CD4-positive, alpha-beta T cell treated with Interleukin-4 for 1 hour (primary cell): ENCODE results near the gene CCDC124.
A peak's percentile ranks its signal among the peaks of the same experiment; 100 is the strongest.

Experiments used
- DNase-seq, 2 donors: peaks; one replicate each; pipeline ENCODE4 v3.0.0-alpha.2; 2020 to 2022

Gene CCDC124

GRCh38 chr19:17937371-17937900 lies 4.6 kb downstream of the CCDC124 start:
- no peak for DNase-seq

- DNase-seq, result peak; percentile 85
Measured at GRCh38 chr19:17938092-17938845, 5.5 kb downstream of the CCDC124 start.

DNA sequence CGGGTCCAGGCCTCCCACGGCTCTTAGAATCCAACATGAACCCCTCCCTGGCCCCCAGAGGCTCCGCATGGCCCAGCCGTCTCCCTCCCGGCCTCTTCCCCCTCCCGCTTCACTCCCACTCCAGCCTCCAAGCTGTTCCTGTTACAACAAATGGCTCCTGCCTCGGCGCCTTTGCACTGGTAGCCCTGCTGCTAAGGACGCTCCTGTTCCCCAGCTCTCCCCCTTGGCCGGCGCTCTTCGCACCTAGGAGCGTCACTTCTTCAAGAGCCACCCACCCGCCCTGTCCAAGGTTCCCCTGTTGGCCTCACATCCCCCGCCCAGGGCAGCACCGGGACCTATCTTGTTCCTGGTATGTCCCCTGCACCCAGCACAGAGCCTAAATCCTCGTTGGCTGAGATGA lies 9.4 kb downstream of the CCDC124 start:
- DNase-seq, result no peak

- DNase-seq, result no peak
Measured at GRCh38 chr19:17942582-17943273, 9.9 kb downstream of the CCDC124 start.

- no peak for DNase-seq
Measured at GRCh38 chr19:17943274-17944221, 10.7 kb downstream of the CCDC124 start.

GRCh38 chr19:17944301-17944700 lies 11.5 kb downstream of the CCDC124 start:
- no peak for DNase-seq

GRCh38 chr19:17946965-17947784 lies 14.4 kb downstream of the CCDC124 start:
- peak in 1 of 2 donors; percentile 46 for DNase-seq

- peak; percentile 96 to 97 for DNase-seq
Measured at GRCh38 chr19:17947815-17948513, 15.1 kb downstream of the CCDC124 start.

DNA sequence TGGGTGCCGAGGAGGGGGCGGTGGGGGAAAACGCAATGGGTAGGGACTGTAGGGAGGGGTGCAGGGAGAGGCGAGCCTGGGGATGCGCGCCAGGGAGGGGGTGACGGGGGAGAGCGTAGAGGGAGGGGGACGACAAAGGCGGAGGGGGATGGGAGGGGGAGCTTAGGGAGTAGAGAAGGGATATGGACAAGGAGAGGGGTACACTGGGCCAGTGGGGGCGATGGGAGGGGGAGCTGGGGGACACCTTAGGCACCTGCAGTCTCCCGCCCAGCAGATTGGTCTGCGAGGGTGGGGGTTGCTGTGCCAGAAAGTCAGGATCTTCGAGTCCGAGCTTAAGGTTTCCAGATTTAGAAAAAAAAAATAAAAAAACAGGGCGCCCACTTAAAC lies 15.7 kb downstream of the CCDC124 start:
- no peak for DNase-seq

- DNase-seq, result peak in 1 of 2 donors; percentile 25
Measured at GRCh38 chr19:17948931-17949930, 16.4 kb downstream of the CCDC124 start.

GRCh38 chr19:17949956-17950309 lies 17.1 kb downstream of the CCDC124 start:
- DNase-seq, result peak in 1 of 2 donors; percentile 8

- DNase-seq, result peak; percentile 66 to 68
Measured at GRCh38 chr19:17950310-17951156, 17.7 kb downstream of the CCDC124 start.

- DNase-seq, result peak; percentile 16 to 38
Measured at GRCh38 chr19:17951157-17951989, 18.6 kb downstream of the CCDC124 start.

DNA sequence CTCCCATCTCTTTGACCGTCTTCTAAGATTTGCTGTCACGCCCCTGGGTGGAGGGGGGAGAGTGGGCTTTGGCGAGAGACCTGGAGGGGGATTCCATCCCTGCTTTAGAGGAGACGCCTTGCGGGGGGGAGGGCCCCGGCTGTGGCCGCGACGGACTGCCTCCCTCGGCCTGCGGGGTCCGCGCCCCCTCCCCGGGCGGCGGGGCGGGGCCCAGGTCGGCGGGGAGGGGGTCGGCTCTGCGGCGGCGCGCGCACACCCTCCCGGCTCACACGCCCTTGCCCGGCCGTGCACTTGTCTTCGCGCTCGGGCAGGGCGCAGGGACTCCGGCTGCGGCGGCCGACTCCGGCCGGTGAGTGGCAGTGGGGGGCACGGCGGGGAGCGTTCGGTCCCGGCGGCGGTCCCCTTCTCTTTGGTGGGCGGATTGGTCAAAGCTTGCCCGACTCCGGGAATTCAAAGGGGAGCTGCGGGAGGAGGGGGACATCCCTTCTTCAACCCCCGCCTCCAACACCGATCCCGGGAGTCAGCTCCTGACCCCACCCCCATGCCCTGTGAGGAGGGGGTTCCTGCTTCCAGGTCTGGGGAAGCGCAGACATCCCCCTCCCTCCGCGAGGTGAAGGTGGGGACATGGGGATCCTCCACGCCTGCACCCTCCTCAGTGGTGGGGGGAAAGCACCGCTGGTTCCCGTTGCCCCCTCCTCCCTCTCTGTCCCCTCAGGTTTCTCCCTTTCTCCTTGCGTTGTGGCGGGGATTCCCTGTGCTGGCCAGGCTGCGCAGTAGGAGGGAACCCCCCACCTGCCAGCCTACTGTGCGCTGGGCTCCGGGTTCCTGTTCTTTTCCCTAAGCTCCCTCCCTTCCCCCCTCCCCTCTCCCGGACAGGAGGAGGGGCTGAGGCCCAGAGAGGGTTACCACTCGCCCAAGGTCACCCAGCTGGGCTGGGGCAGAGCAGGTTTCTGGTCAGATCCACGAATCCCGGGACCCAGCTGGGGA lies 19.5 kb downstream of the CCDC124 start:
- peak in 1 of 2 donors; percentile 19 for DNase-seq

- DNase-seq, result no peak
Measured at GRCh38 chr19:17953316-17953801, 20.5 kb downstream of the CCDC124 start.

DNA sequence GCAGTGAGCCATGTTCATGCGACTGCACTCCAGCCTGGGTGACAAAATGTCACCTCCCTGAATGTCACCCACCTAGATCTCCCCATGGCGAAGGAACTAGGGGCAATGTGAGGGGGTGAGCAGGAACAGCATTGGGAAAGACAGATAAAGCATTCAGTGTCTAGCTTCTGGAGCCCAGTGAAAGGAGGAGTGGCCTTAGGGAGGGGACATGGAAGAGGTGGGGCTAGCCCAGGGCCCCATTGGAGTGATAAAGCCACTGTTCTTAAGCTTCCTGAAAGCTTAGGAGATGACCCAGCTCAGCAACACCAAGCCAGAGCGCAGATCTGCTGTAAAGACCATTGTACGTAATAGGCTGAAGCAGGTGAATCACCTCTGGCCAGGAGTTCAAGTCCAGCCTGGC lies 21.1 kb downstream of the CCDC124 start:
- no peak for DNase-seq

DNA sequence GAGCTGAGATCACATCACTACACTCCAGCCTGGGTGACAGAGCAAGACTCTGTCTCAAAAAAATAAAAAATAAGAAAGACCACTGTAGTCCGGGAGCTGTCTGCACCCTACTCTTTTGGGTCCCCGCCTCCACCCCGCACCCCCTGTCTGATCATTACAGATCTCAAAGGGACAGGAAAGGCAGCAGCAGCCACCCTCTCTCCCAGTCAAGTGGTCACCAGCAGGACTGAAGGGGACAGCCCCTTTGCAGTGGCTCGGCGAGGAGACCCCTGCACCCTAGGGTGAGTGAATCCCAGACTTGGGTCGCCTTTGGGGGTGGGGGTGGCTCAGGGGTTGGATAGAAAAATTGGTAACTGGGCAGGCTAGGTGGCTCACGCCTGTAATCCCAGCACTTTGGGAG lies 21.6 kb downstream of the CCDC124 start:
- DNase-seq, result no peak
